ENCODE results near the gene CPT2.

The CPT2 gene

GRCh38 chr1:53250325-53250724 lies 53.7 kb downstream of the CPT2 start:
- no peak for DNase-seq (ENCODE audit: low read depth)
- TF ChIP-seq CTCF (IDR thresholded peaks at IDR 0.05; ENCODE audit: control insufficient read depth, extremely low read depth, insufficient read depth): no peak
- H3K4me3 ChIP-seq (ENCODE audit: low read depth, low read length): no peak overlapping the region

DNA sequence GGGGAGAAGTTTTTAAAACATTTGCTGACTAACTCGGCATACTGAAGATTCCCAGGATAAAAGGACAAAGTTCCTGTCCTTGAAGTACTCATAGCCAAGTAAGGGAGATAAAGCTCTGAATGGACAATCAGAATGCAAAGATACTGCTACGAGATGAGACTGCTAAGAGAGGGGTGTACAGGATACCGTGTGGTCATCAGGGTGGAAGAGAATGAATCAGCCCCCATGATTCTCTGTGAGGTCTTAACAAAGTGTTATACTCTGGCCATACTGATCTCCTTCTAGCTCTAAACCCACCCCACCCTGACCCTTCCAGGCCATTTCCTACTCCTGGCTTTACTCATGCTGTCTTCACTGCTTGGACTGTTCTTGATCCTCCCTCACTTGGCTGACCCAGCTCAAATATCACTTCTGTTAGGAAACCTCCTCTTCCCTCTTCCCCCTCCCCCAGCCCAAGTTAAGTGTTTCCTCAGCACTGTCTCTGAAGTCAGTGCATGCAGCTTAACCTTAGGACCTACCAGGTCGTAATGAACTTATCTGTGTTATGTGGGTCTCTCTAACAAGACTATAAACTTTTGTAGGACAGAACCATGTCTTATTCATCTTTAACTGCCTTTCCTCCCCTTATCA lies 57.5 kb downstream of the CPT2 start:
- no peak overlapping the region for H3K4me3 ChIP-seq (ENCODE audit: low read depth, low read length)
- no peak for DNase-seq (ENCODE audit: low read depth)
- TF ChIP-seq CTCF (IDR thresholded peaks at IDR 0.05; ENCODE audit: control insufficient read depth, extremely low read depth, insufficient read depth): no peak

DNA sequence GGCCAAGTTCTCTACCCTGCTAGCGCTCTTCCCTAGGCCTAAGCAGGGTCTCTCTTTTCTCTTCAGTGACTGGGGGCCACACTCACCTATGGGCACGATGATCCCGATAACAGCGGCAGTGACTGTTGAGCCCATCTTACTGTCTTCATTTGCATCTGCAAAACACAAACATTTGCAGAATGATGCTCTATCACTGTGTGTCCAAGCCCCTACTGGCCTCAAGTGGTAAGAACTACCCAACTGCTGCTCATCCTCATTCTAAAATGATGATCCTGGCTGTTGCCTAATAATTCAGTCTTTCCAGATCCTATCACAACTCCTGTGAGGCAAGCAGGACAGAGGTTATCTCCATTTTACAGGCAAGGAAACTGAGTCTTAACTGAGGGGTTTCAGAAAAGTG lies 58.4 kb downstream of the CPT2 start:
- H3K4me3 ChIP-seq (ENCODE audit: low read depth, low read length): no peak overlapping the region
- DNase-seq (ENCODE audit: low read depth): no peak
- no peak for TF ChIP-seq CTCF (IDR thresholded peaks at IDR 0.05; ENCODE audit: control insufficient read depth, extremely low read depth, insufficient read depth)

DNA sequence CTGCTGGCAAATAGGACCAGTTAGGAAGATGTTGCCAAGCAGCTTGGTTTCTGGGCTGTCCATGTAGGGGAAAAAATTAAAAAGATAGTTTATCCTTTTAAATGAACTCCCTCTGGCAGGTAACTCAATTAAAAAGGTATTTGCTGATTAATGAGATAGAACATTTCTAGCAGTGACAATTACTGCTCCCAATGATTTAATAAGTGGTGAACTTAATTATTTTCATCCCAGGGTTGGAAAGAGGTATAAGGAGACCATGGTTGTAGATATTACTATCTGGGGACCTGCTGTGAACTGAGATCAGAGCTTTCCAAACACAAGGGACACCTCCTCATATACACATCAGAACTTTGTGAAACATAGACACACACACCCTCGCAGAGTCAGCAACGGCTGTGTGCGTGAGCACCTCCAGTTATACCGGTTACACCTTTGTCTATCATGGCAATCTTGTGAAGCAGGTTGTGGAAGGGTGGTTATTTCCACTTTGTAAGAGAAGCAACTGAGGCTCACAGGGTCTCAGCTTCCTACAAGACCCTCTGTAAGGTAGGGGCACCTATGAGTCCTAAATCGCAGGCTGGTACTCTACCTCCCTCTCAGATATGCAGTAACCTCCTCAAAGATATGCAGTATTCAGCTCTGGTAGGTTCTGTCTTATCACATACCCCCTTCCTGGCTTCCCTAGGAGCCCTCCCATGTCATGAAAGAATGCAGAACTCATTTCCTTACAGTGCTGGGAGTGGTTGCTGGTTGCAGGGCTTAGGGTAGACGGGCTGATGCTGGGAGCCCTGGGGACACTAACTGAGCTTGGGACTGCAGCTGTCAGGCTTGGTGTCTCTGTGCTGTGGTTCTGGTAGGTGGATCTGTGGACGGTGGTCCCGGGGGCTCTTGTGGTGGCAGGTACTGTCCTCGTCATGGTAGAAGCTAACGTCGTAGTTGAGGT lies 60.2 kb downstream of the CPT2 start:
- H3K4me3 ChIP-seq (ENCODE audit: low read depth, low read length): no peak overlapping the region
- DNase-seq (ENCODE audit: low read depth): no peak
- TF ChIP-seq CTCF (IDR thresholded peaks at IDR 0.05; ENCODE audit: control insufficient read depth, extremely low read depth, insufficient read depth): no peak

- TF ChIP-seq CTCF (IDR thresholded peaks at IDR 0.05; ENCODE audit: control insufficient read depth, extremely low read depth, insufficient read depth): no peak
- H3K4me3 ChIP-seq (ENCODE audit: low read depth, low read length): no peak overlapping the region
- no peak for DNase-seq (ENCODE audit: low read depth)
Observed at GRCh38 chr1:53257454-53258081, 60.9 kb downstream of the CPT2 start.

DNA sequence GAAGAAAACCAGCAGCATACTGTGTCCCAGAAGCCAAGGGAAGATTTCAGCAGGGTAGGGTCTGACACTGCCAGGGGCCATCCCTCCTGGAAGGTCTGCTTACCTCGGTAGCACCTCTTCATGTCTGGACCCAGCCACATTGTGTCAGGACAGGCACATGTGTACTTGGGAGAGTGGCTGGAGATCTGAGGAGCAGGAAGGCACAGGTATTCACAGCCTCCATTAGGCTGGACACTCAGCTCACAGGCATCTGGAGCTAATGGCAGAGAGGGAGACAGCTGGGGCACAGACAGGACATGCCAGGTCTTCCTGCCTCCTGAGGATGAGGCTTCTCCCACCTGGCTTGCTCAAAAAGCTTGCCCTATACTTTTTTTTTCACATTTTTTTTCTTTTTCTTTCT lies 61.6 kb downstream of the CPT2 start:
- TF ChIP-seq CTCF (IDR thresholded peaks at IDR 0.05; ENCODE audit: control insufficient read depth, extremely low read depth, insufficient read depth): no peak
- no peak overlapping the region for H3K4me3 ChIP-seq (ENCODE audit: low read depth, low read length)
- no peak for DNase-seq (ENCODE audit: low read depth)
